MM.1S (cell line): ENCODE results near the gene MAP3K19.

Experiments used
- EZH2phosphoT487 ChIP-seq: fragments of 300-600 bp; sonication (generic); IDR thresholded peaks from 2 replicates; pipeline ENCODE4 v1.6.1; 2018; ENCODE audit warnings: antibody characterized with exemption, low read length
- TF ChIP-seq, protein P1 (sequence below): fragments of 300-600 bp; sonication (generic); IDR thresholded peaks from 2 replicates; pipeline ENCODE4 v1.5.1; 2016; ENCODE audit warnings: antibody characterized with exemption, low read length, mixed read lengths

DNA sequence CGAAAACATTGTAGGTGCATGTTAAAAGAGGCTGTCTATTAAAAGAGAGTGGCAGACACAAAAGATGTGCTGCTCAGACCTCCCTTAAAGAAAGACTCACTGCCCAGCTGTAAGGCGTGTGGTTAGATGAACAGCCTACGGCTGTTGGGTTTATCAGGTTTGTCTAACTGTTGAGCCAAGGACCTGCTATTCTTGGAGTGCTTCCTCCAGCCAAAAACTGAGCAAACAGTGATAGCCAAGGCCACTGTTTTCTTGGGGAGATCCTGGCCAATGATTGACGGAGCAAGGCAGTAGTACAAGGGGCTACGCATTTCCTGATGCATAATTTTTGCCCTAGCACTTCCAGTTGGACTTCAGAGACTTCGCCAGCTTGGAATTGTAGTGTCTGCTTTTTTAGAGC lies 3.4 kb upstream of the MAP3K19 start:
- TF ChIP-seq, protein P1, sequence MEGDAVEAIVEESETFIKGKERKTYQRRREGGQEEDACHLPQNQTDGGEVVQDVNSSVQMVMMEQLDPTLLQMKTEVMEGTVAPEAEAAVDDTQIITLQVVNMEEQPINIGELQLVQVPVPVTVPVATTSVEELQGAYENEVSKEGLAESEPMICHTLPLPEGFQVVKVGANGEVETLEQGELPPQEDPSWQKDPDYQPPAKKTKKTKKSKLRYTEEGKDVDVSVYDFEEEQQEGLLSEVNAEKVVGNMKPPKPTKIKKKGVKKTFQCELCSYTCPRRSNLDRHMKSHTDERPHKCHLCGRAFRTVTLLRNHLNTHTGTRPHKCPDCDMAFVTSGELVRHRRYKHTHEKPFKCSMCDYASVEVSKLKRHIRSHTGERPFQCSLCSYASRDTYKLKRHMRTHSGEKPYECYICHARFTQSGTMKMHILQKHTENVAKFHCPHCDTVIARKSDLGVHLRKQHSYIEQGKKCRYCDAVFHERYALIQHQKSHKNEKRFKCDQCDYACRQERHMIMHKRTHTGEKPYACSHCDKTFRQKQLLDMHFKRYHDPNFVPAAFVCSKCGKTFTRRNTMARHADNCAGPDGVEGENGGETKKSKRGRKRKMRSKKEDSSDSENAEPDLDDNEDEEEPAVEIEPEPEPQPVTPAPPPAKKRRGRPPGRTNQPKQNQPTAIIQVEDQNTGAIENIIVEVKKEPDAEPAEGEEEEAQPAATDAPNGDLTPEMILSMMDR = no peak
- no peak for TF ChIP-seq EZH2phosphoT487
